GM12878 (cell line): Measurements from ENCODE around the gene MRPS22. TPM values are rescaled to one million over a fixed set of nuclear protein-coding genes. Genes with fewer than 3 reads are reported as not detected.

ENCODE experiments used
- ATF3 ChIP-seq: IDR thresholded peaks from 2 replicates; pipeline ENCODE4 v1.6.1; 2011; ENCODE audit warnings: low read depth, mild to moderate bottlenecking, low read length, moderate library complexity, borderline replicate concordance; ENCODE audit errors: extremely low read depth
- BRCA1 ChIP-seq: IDR thresholded peaks from 2 replicates; pipeline ENCODE4 v1.6.1; 2011; ENCODE audit warnings: low read depth, low read length, improper control_type of control experiment
- CHD4 ChIP-seq: fragments of 200-600 bp; sonication (generic); IDR thresholded peaks from 2 replicates; pipeline ENCODE4 v1.6.1; 2016; ENCODE audit warnings: mild to moderate bottlenecking
- E2F4 ChIP-seq: IDR thresholded peaks from 2 replicates; pipeline ENCODE4 v1.6.1; 2012; ENCODE audit warnings: low read depth, low read length, improper control_type of control experiment
- LARP7 ChIP-seq: fragments of 450-650 bp; IDR thresholded peaks from 2 replicates; pipeline ENCODE4 v1.6.1; 2017; ENCODE audit warnings: mild to moderate bottlenecking
- MTA3 ChIP-seq: IDR thresholded peaks from 2 replicates; pipeline ENCODE4 v1.6.1; 2012; ENCODE audit warnings: low read length, inconsistent platforms, borderline replicate concordance
- MYB ChIP-seq: fragments of 150-350 bp; IDR thresholded peaks from 2 replicates; pipeline ENCODE4 v1.6.1; 2014; ENCODE audit warnings: mild to moderate bottlenecking, low read depth, low read length, borderline replicate concordance
- MYC ChIP-seq: IDR thresholded peaks from 2 replicates; pipeline ENCODE4 v1.6.1; 2011; ENCODE audit warnings: mild to moderate bottlenecking, low read length, moderate library complexity, inconsistent platforms; ENCODE audit not compliant: insufficient read depth, insufficient replicate concordance, insufficient read length, severe bottlenecking
- NR2C1 ChIP-seq: fragments of 450-650 bp; IDR thresholded peaks from 2 replicates; pipeline ENCODE4 v1.6.1; 2017; ENCODE audit warnings: antibody characterized with exemption, mild to moderate bottlenecking, moderate library complexity
- PAX8 ChIP-seq: fragments of 450-650 bp; IDR thresholded peaks from 2 replicates; pipeline ENCODE4 v1.6.1; 2017; ENCODE audit warnings: mild to moderate bottlenecking, moderate library complexity
- RAD51 ChIP-seq: fragments of 450-650 bp; IDR thresholded peaks from 2 replicates; pipeline ENCODE4 v1.6.1; 2016; ENCODE audit warnings: moderate library complexity, mild to moderate bottlenecking, inconsistent platforms
- RCOR1 ChIP-seq: conservative IDR thresholded peaks from 2 replicates; pipeline ENCODE4 v1.6.1; 2012; ENCODE audit warnings: low read depth, low read length, improper control_type of control experiment
- REST ChIP-seq: IDR thresholded peaks from 2 replicates; pipeline ENCODE4 v1.6.1; 2012; ENCODE audit warnings: mild to moderate bottlenecking, low read depth, low read length
- SMAD1 ChIP-seq: fragments of 450-650 bp; IDR thresholded peaks from 2 replicates; pipeline ENCODE4 v1.6.1; 2018; ENCODE audit warnings: mild to moderate bottlenecking, low read depth; ENCODE audit not compliant: partially characterized antibody
- SMAD5 ChIP-seq: IDR thresholded peaks from 2 replicates; pipeline ENCODE4 v1.6.1; 2016; ENCODE audit warnings: antibody characterized with exemption, low read depth
- SMARCA5 ChIP-seq: fragments of 450-650 bp; IDR thresholded peaks from 2 replicates; pipeline ENCODE4 v1.6.1; 2017; ENCODE audit warnings: mild to moderate bottlenecking
- SMC3 ChIP-seq: IDR thresholded peaks from 2 replicates; pipeline ENCODE4 v1.6.1; 2011; ENCODE audit warnings: low read length, improper control_type of control experiment, borderline replicate concordance
- SREBF1 ChIP-seq: IDR thresholded peaks from 2 replicates; pipeline ENCODE4 v1.6.1; 2012; ENCODE audit warnings: mild to moderate bottlenecking, low read length
- SREBF2 ChIP-seq: IDR thresholded peaks from 2 replicates; pipeline ENCODE4 v1.6.1; 2012; ENCODE audit warnings: mild to moderate bottlenecking, low read length
- TAF1 ChIP-seq: IDR thresholded peaks from 2 replicates; pipeline ENCODE4 v1.6.1; 2011; ENCODE audit warnings: mild to moderate bottlenecking, low read depth, low read length, borderline replicate concordance
- ZBED1 ChIP-seq: IDR thresholded peaks from 2 replicates; pipeline ENCODE4 v1.6.1; 2016; ENCODE audit warnings: borderline replicate concordance
- ZBTB33 ChIP-seq: fragments of 450-650 bp; IDR thresholded peaks from 2 replicates; pipeline ENCODE4 v1.6.1; 2017; ENCODE audit warnings: mild to moderate bottlenecking
- ZNF207 ChIP-seq: fragments of 450-650 bp; IDR thresholded peaks from 2 replicates; pipeline ENCODE4 v1.6.1; 2014; ENCODE audit warnings: antibody characterized with exemption, mild to moderate bottlenecking, borderline replicate concordance
- ZZZ3 ChIP-seq: IDR thresholded peaks from 2 replicates; pipeline ENCODE4 v1.6.1; 2011; ENCODE audit warnings: low read depth; ENCODE audit not compliant: control insufficient read depth, insufficient read length
- polyA plus RNA-seq, 11 experiments: library from polyadenylated mRNA; depleted of rRNA in 4 of 11; unstranded in 6 of 11; stranded (reverse) in 5 of 11; fragments of >200 nt; fragmentation: Nextera tagmentation in 4 of 11; fragmentation: Illumina TruSeq in 1 of 11; extraction: Ambion mirVana in 4 of 11; extraction: Trizol in 1 of 11; gene quantifications; 1 replicate in 1 of 11; 2 replicates in 10 of 11; pipeline versions ENCODE4 v1.2.1 to v1.2.3, GENCODE V29; 2011 to 2016; ENCODE audit warnings: inconsistent platforms in 2 of 11, missing spikeins in 2 of 11, low read depth in 1 of 11
- total RNA-seq, 4 experiments: library from RNA; depleted of rRNA in 3 of 4; stranded (reverse); fragments of >200 nt in 3 of 4; fragmentation: Illumina TruSeq in 1 of 4; extraction: Trizol in 1 of 4; gene quantifications; 2 replicates each; pipeline versions ENCODE4 v1.2.1 to v1.2.3, GENCODE V29; 2013 to 2021

MRPS22 gene
- total and polyA plus RNA-seq, 10 of the 15 experiments (the other 5 are each of a cell fraction or from before 2014, with no cell fraction given), result 44.3 to 146 (median 75.2) TPM

- TF ChIP-seq REST, result no peak
- TF ChIP-seq NR2C1, result peak; percentile 97
- TF ChIP-seq RCOR1, result 0 out of 2 replicates have a peak, but pooled peaks have one; percentile 56
- no peak for TF ChIP-seq SMC3
- no peak for TF ChIP-seq CHD4
- TF ChIP-seq LARP7, result 0 out of 2 replicates have a peak, but pooled peaks have one; percentile 69
- TF ChIP-seq MTA3, result no peak
- no peak for TF ChIP-seq ZNF207
- TF ChIP-seq TAF1, result peak; percentile 90
- TF ChIP-seq RAD51, result no peak
- TF ChIP-seq BRCA1, result peak; percentile 49; the same call in 1 of the 2 replicates
- no peak for TF ChIP-seq ZZZ3
- TF ChIP-seq SMAD1, result no peak
- TF ChIP-seq SREBF1, result peak; percentile 61
- 0 out of 2 replicates have a peak, but pooled peaks have one; percentile 28 for TF ChIP-seq ZBED1
- TF ChIP-seq ZBTB33, result no peak
- TF ChIP-seq SMARCA5, result 0 out of 2 replicates have a peak, but pooled peaks have one; percentile 51
- TF ChIP-seq ATF3, result no peak
- peak; percentile 76; the same call in 1 of the 2 replicates for TF ChIP-seq SMAD5
- 0 out of 2 replicates have a peak, but pooled peaks have one; percentile 19 for TF ChIP-seq SREBF2
- no peak for TF ChIP-seq E2F4
- TF ChIP-seq MYC, result no peak
- no peak for TF ChIP-seq PAX8
- 0 out of 2 replicates have a peak, but pooled peaks have one; percentile 8 for TF ChIP-seq MYB
Measured at GRCh38 chr3:139343895-139344856, at the start of gene MRPS22 (continued).
